Measurements from ENCODE around the gene RIMOC1.

- TF ChIP-seq POLR2AphosphoS5 (IDR thresholded peaks at IDR 0.05; ENCODE audit: borderline replicate concordance, low read depth, low read length) (no peak), EZH2 (IDR thresholded peaks at IDR 0.05) (no peak), FOXP2 (optimal IDR thresholded peaks at IDR 0.05; ENCODE audit: control extremely low read depth, extremely low read length, insufficient read depth) (no peak)
These were observed 40.2 kb upstream of the RIMOC1 start for GRCh38 chr5:41863871-41864486.
